ENCODE data around the gene LPP. TPM values are rescaled to one million over a fixed set of nuclear protein-coding genes. Genes with fewer than 3 reads are reported as not detected.

LPP gene
- polyA plus RNA-seq, 3 donors = 14.1 to 23.2 (median 15.3) TPM

DNA sequence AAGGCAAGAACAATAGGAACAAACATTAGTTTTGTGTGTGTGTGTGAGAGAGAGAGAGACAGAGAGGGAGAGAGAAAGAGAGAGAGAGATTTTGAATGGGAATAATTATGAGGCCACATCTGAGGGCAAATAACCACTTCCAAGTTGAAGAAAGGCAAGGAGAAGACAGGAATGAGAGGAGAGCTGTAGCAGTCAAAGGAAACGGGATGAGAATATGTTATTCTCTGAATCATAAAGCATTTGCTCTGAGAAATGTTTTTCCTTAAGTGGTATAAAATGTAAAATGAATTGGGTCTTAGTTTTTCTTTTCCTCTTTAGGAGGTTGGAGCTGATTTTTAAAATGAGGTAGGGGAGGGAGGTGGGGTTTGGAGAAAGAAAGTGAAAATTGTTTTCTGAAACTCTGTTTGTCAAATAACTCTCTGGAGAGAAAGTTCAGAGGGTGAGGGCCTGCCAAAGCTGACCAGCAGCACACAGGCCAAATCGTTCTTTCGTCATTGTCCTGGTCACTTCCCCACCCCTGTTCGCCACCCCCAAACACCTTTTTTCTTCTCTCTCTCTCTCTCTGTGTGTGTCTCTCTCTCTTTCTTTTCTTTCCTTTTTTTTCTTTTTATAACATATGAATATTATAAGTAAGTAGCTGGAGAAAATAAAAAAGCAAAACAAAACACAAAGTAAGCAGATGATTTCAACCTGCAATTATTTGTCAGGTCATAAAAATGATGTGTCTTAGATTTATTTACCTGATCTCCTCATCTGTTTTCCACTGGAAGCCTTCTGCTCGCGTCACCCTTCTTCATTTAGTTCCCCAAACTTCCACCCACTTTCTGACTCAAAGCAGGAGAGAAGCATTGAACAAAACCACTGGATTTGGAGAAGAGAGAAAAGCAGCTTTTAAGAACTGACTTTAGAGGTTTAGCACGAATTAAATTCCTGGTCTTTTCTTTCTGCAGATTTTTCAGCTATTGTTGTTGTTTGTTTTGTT lies 110.6 kb downstream of the LPP start:
- Histone ChIP-seq H3K9me3 (replicated peaks in 1 of 2; ENCODE audit: control insufficient read depth in 1 of 2, insufficient read depth in 1 of 2, low read length in 2 of 2) (no peaks in the 10 kb centered on the region), H3K4me1 (ENCODE audit: control insufficient read depth in 1 of 2, insufficient read depth in 2 of 2, low read length in 2 of 2) (no peaks in the 10 kb centered on the region), H3K36me3 (replicated peaks in 1 of 2; ENCODE audit: control insufficient read depth in 1 of 2, insufficient read depth in 2 of 2, low read length in 2 of 2) (no peaks in the 10 kb centered on the region), H3K79me2 (ENCODE audit: insufficient read depth, low read length) (no peaks in the 10 kb centered on the region), H3K27ac (ENCODE audit: low read depth in 1 of 2, low read length in 2 of 2) (no peak overlapping the region), H3K4me3 (replicated peaks in 1 of 3; ENCODE audit: low read depth in 2 of 3, low read length in 3 of 3) (no peak overlapping the region), H3K4me2 (replicated peaks; ENCODE audit: extremely low read depth, low read length, poor library complexity, severe bottlenecking) (no peak overlapping the region), H3K9ac (ENCODE audit: insufficient read depth, low read length, poor library complexity, severe bottlenecking) (no peak overlapping the region), H3K27me3 (ENCODE audit: control insufficient read depth in 2 of 2, insufficient read depth in 2 of 2, low read length in 2 of 2) (no peaks in the 10 kb centered on the region), H4K20me1 (ENCODE audit: insufficient read depth, low read length) (no peaks in the 10 kb centered on the region), H2AFZ (ENCODE audit: insufficient read depth, low read depth, low read length, poor library complexity, severe bottlenecking) (no peak overlapping the region)
- Mint-ChIP-seq H3K4me3 (no peak overlapping the region), H3K4me1 (peaks cover 4% of the 10 kb centered on the region), H3K27ac (no peak overlapping the region), H3K36me3 (peaks cover 8 to 23% of the 10 kb centered on the region in 2 donors), H3K9me3 (no peaks in the 10 kb centered on the region), H3K27me3 (ENCODE audit: low read depth in 3 of 3) (no peaks in the 10 kb centered on the region)
- WGBS (ENCODE audit: insufficient coverage) = 93% methylated on average over 2 of the region's 7 CpGs
- DNase-seq = no peak
- TF ChIP-seq, protein P1, sequence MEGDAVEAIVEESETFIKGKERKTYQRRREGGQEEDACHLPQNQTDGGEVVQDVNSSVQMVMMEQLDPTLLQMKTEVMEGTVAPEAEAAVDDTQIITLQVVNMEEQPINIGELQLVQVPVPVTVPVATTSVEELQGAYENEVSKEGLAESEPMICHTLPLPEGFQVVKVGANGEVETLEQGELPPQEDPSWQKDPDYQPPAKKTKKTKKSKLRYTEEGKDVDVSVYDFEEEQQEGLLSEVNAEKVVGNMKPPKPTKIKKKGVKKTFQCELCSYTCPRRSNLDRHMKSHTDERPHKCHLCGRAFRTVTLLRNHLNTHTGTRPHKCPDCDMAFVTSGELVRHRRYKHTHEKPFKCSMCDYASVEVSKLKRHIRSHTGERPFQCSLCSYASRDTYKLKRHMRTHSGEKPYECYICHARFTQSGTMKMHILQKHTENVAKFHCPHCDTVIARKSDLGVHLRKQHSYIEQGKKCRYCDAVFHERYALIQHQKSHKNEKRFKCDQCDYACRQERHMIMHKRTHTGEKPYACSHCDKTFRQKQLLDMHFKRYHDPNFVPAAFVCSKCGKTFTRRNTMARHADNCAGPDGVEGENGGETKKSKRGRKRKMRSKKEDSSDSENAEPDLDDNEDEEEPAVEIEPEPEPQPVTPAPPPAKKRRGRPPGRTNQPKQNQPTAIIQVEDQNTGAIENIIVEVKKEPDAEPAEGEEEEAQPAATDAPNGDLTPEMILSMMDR (IDR thresholded peaks at IDR 0.05) = no peak
- intact Hi-C loops (cut with micrococcal nuclease) = no loop called here

GRCh38 chr3:188266562-188267274 lies 112.8 kb downstream of the LPP start:
- Histone ChIP-seq H3K27me3 (ENCODE audit: control insufficient read depth in 2 of 2, insufficient read depth in 2 of 2, low read length in 2 of 2) (no peaks in the 10 kb centered on the region), H3K4me1 (ENCODE audit: control insufficient read depth in 1 of 2, insufficient read depth in 2 of 2, low read length in 2 of 2) (peaks cover 14 to 18% of the 10 kb centered on the region in 2 donors), H3K4me3 (replicated peaks in 1 of 3; ENCODE audit: low read depth in 2 of 3, low read length in 3 of 3) (no peak overlapping the region), H3K9ac (ENCODE audit: insufficient read depth, low read length, poor library complexity, severe bottlenecking) (no peak overlapping the region), H4K20me1 (ENCODE audit: insufficient read depth, low read length) (no peaks in the 10 kb centered on the region), H3K4me2 (replicated peaks; ENCODE audit: extremely low read depth, low read length, poor library complexity, severe bottlenecking) (no peak overlapping the region), H3K36me3 (replicated peaks in 1 of 2; ENCODE audit: control insufficient read depth in 1 of 2, insufficient read depth in 2 of 2, low read length in 2 of 2) (no peaks in the 10 kb centered on the region), H2AFZ (ENCODE audit: insufficient read depth, low read depth, low read length, poor library complexity, severe bottlenecking) (no peak overlapping the region), H3K27ac (ENCODE audit: low read depth in 1 of 2, low read length in 2 of 2) (no peak overlapping the region), H3K79me2 (ENCODE audit: insufficient read depth, low read length) (no peaks in the 10 kb centered on the region), H3K9me3 (replicated peaks in 1 of 2; ENCODE audit: control insufficient read depth in 1 of 2, insufficient read depth in 1 of 2, low read length in 2 of 2) (no peaks in the 10 kb centered on the region)
- 97% methylated on average over 4 of the region's 10 CpGs for WGBS (ENCODE audit: insufficient coverage)
- Mint-ChIP-seq H3K36me3 (peaks cover 14 to 16% of the 10 kb centered on the region in 2 donors), H3K4me3 (no peak overlapping the region), H3K4me1 (peaks cover 23% of the 10 kb centered on the region), H3K9me3 (no peaks in the 10 kb centered on the region), H3K27me3 (ENCODE audit: low read depth in 3 of 3) (no peaks in the 10 kb centered on the region), H3K27ac (no peak overlapping the region)
- intact Hi-C loops (cut with micrococcal nuclease) = no loop called here
- TF ChIP-seq, protein P1 (IDR thresholded peaks at IDR 0.05) = no peak
- DNase-seq = no peak

Data from CD14-positive monocyte (primary cell).